ENCODE data around the gene C14orf180.
"Not testable (repeated sequence)": the region's sequence is repeated elsewhere in the genome, so short reads cannot be mapped to it uniquely, and the experiment has no call there.

Gene C14orf180

GRCh38 chr14:104573930-104574329 lies 5.6 kb upstream of the C14orf180 start:
- H3K79me2 ChIP-seq (ENCODE audit: control insufficient read depth, insufficient read depth, low read length, unreplicated experiment), result no peaks in the 10 kb centered on the region
- H3K4me1 ChIP-seq (ENCODE audit: control insufficient read depth, insufficient read depth, low read length, unreplicated experiment), result no peaks in the 10 kb centered on the region
- H2AFZ ChIP-seq (ENCODE audit: low read length, unreplicated experiment), result no peak overlapping the region
- peaks cover 36% of the 10 kb centered on the region for H3K27me3 ChIP-seq (ENCODE audit: insufficient read depth, low read length)
- no peaks in the 10 kb centered on the region for H3K36me3 ChIP-seq (ENCODE audit: insufficient read depth, low read length)
- H3K27ac ChIP-seq (ENCODE audit: low read depth, low read length), result no peak overlapping the region
- H3K4me3 ChIP-seq (ENCODE audit: low read depth, low read length), result no peak overlapping the region

GRCh38 chr14:104574536-104574935 lies 5.0 kb upstream of the C14orf180 start:
- Histone ChIP-seq H3K4me3 (ENCODE audit: low read depth, low read length) (no peak overlapping the region), H3K4me1 (ENCODE audit: control insufficient read depth, insufficient read depth, low read length, unreplicated experiment) (no peaks in the 10 kb centered on the region), H3K79me2 (ENCODE audit: control insufficient read depth, insufficient read depth, low read length, unreplicated experiment) (no peaks in the 10 kb centered on the region), H3K27me3 (ENCODE audit: insufficient read depth, low read length) (peaks cover 36% of the 10 kb centered on the region), H3K36me3 (ENCODE audit: insufficient read depth, low read length) (no peaks in the 10 kb centered on the region), H3K27ac (ENCODE audit: low read depth, low read length) (no peak overlapping the region), H2AFZ (ENCODE audit: low read length, unreplicated experiment) (no peak overlapping the region)

- Histone ChIP-seq H3K36me3 (ENCODE audit: insufficient read depth, low read length) (no peaks in the 10 kb centered on the region), H3K4me1 (ENCODE audit: control insufficient read depth, insufficient read depth, low read length, unreplicated experiment) (no peaks in the 10 kb centered on the region), H3K27ac (ENCODE audit: low read depth, low read length) (no peak overlapping the region), H3K4me3 (ENCODE audit: low read depth, low read length) (no peak overlapping the region), H2AFZ (ENCODE audit: low read length, unreplicated experiment) (no peak overlapping the region), H3K79me2 (ENCODE audit: control insufficient read depth, insufficient read depth, low read length, unreplicated experiment) (no peaks in the 10 kb centered on the region), H3K27me3 (ENCODE audit: insufficient read depth, low read length) (peaks cover 37% of the 10 kb centered on the region)
Measured at GRCh38 chr14:104574978-104575583, 4.5 kb upstream of the C14orf180 start.

- no peaks in the 10 kb centered on the region for H3K4me1 ChIP-seq (ENCODE audit: control insufficient read depth, insufficient read depth, low read length, unreplicated experiment)
Measured at GRCh38 chr14:104576232-104576969, 3.2 kb upstream of the C14orf180 start.

GRCh38 chr14:104576970-104577332 lies 2.6 kb upstream of the C14orf180 start:
- H2AFZ ChIP-seq (ENCODE audit: low read length, unreplicated experiment), result no peak overlapping the region
- H3K27me3 ChIP-seq (ENCODE audit: insufficient read depth, low read length), result peaks cover 54% of the 10 kb centered on the region
- H3K27ac ChIP-seq (ENCODE audit: low read depth, low read length), result no peak overlapping the region

More at GRCh38 chr14:104576232-104576969, 3.2 kb upstream of the C14orf180 start:
- Histone ChIP-seq H3K27ac (ENCODE audit: low read depth, low read length) (no peak overlapping the region), H3K4me3 (ENCODE audit: low read depth, low read length) (no peak overlapping the region), H2AFZ (ENCODE audit: low read length, unreplicated experiment) (no peak overlapping the region), H3K79me2 (ENCODE audit: control insufficient read depth, insufficient read depth, low read length, unreplicated experiment) (no peaks in the 10 kb centered on the region), H3K36me3 (ENCODE audit: insufficient read depth, low read length) (no peaks in the 10 kb centered on the region), H3K27me3 (ENCODE audit: insufficient read depth, low read length) (peaks cover 49% of the 10 kb centered on the region)

GRCh38 chr14:104577426-104577825 lies 2.1 kb upstream of the C14orf180 start:
- Histone ChIP-seq H2AFZ (ENCODE audit: low read length, unreplicated experiment) (no peak overlapping the region), H3K4me3 (ENCODE audit: low read depth, low read length) (no peak overlapping the region)

More at GRCh38 chr14:104576970-104577332, 2.6 kb upstream of the C14orf180 start:
- Histone ChIP-seq H3K36me3 (ENCODE audit: insufficient read depth, low read length) (no peaks in the 10 kb centered on the region), H3K4me3 (ENCODE audit: low read depth, low read length) (no peak overlapping the region), H3K79me2 (ENCODE audit: control insufficient read depth, insufficient read depth, low read length, unreplicated experiment) (no peaks in the 10 kb centered on the region), H3K4me1 (ENCODE audit: control insufficient read depth, insufficient read depth, low read length, unreplicated experiment) (no peaks in the 10 kb centered on the region)

GRCh38 chr14:104577847-104578301 lies 1.7 kb upstream of the C14orf180 start:
- Histone ChIP-seq H3K4me3 (ENCODE audit: low read depth, low read length) (no peak overlapping the region), H3K27ac (ENCODE audit: low read depth, low read length) (no peak overlapping the region), H3K36me3 (ENCODE audit: insufficient read depth, low read length) (no peaks in the 10 kb centered on the region), H3K79me2 (ENCODE audit: control insufficient read depth, insufficient read depth, low read length, unreplicated experiment) (no peaks in the 10 kb centered on the region), H3K27me3 (ENCODE audit: insufficient read depth, low read length) (peaks cover 62% of the 10 kb centered on the region), H3K4me1 (ENCODE audit: control insufficient read depth, insufficient read depth, low read length, unreplicated experiment) (no peaks in the 10 kb centered on the region), H2AFZ (ENCODE audit: low read length, unreplicated experiment) (no peak overlapping the region)

More at GRCh38 chr14:104577426-104577825, 2.1 kb upstream of the C14orf180 start:
- Histone ChIP-seq H3K27ac (ENCODE audit: low read depth, low read length) (no peak overlapping the region), H3K36me3 (ENCODE audit: insufficient read depth, low read length) (no peaks in the 10 kb centered on the region), H3K4me1 (ENCODE audit: control insufficient read depth, insufficient read depth, low read length, unreplicated experiment) (no peaks in the 10 kb centered on the region), H3K79me2 (ENCODE audit: control insufficient read depth, insufficient read depth, low read length, unreplicated experiment) (no peaks in the 10 kb centered on the region), H3K27me3 (ENCODE audit: insufficient read depth, low read length) (peaks cover 59% of the 10 kb centered on the region)

GRCh38 chr14:104578321-104578720 lies 1.2 kb upstream of the C14orf180 start:
- no peak overlapping the region for H3K4me3 ChIP-seq (ENCODE audit: low read depth, low read length)
- no peaks in the 10 kb centered on the region for H3K4me1 ChIP-seq (ENCODE audit: control insufficient read depth, insufficient read depth, low read length, unreplicated experiment)
- no peak overlapping the region for H2AFZ ChIP-seq (ENCODE audit: low read length, unreplicated experiment)
- no peaks in the 10 kb centered on the region for H3K36me3 ChIP-seq (ENCODE audit: insufficient read depth, low read length)
- no peak overlapping the region for H3K27ac ChIP-seq (ENCODE audit: low read depth, low read length)
- H3K79me2 ChIP-seq (ENCODE audit: control insufficient read depth, insufficient read depth, low read length, unreplicated experiment), result no peaks in the 10 kb centered on the region
- peaks cover 66% of the 10 kb centered on the region for H3K27me3 ChIP-seq (ENCODE audit: insufficient read depth, low read length)

- H2AFZ ChIP-seq (ENCODE audit: low read length, unreplicated experiment); H3K4me1 ChIP-seq (ENCODE audit: control insufficient read depth, insufficient read depth, low read length, unreplicated experiment); H3K36me3 ChIP-seq (ENCODE audit: insufficient read depth, low read length); H3K27ac ChIP-seq (ENCODE audit: low read depth, low read length); H3K79me2 ChIP-seq (ENCODE audit: control insufficient read depth, insufficient read depth, low read length, unreplicated experiment); H3K4me3 ChIP-seq (ENCODE audit: low read depth, low read length): not testable (repeated sequence)
- H3K27me3 ChIP-seq (ENCODE audit: insufficient read depth, low read length), result peaks cover 81% of the 10 kb centered on the region
Measured at GRCh38 chr14:104579939-104580338, 375 bp downstream of the C14orf180 start.

- H2AFZ ChIP-seq (ENCODE audit: low read length, unreplicated experiment), result no peak overlapping the region
- no peaks in the 10 kb centered on the region for H3K79me2 ChIP-seq (ENCODE audit: control insufficient read depth, insufficient read depth, low read length, unreplicated experiment)
- H3K4me1 ChIP-seq (ENCODE audit: control insufficient read depth, insufficient read depth, low read length, unreplicated experiment), result no peaks in the 10 kb centered on the region
- H3K27ac ChIP-seq (ENCODE audit: low read depth, low read length), result no peak overlapping the region
- peaks cover 91% of the 10 kb centered on the region for H3K27me3 ChIP-seq (ENCODE audit: insufficient read depth, low read length)
- H3K36me3 ChIP-seq (ENCODE audit: insufficient read depth, low read length), result no peaks in the 10 kb centered on the region
- no peak overlapping the region for H3K4me3 ChIP-seq (ENCODE audit: low read depth, low read length)
Measured at GRCh38 chr14:104580961-104581360, 1.4 kb downstream of the C14orf180 start.

GRCh38 chr14:104581521-104581920 lies 2.0 kb downstream of the C14orf180 start:
- H3K27me3 ChIP-seq (ENCODE audit: insufficient read depth, low read length), result peaks cover 95% of the 10 kb centered on the region
- no peaks in the 10 kb centered on the region for H3K4me1 ChIP-seq (ENCODE audit: control insufficient read depth, insufficient read depth, low read length, unreplicated experiment)
- no peaks in the 10 kb centered on the region for H3K36me3 ChIP-seq (ENCODE audit: insufficient read depth, low read length)
- no peak overlapping the region for H2AFZ ChIP-seq (ENCODE audit: low read length, unreplicated experiment)
- H3K4me3 ChIP-seq (ENCODE audit: low read depth, low read length), result no peak overlapping the region
- no peak overlapping the region for H3K27ac ChIP-seq (ENCODE audit: low read depth, low read length)
- H3K79me2 ChIP-seq (ENCODE audit: control insufficient read depth, insufficient read depth, low read length, unreplicated experiment), result no peaks in the 10 kb centered on the region

Data from ACC112 (cell line).